Measurements from ENCODE around the gene ZNHIT6. TPM values are rescaled to one million over a fixed set of nuclear protein-coding genes. Genes with fewer than 3 reads are reported as not detected.
"Not testable (repeated sequence)": the region's sequence is repeated elsewhere in the genome, so short reads cannot be mapped to it uniquely, and the experiment has no call there.

ZNHIT6 gene
- total and polyA plus RNA-seq, 2 of the 8 experiments (the other 6 are each of a cell fraction or from before 2014, with no cell fraction given) = 5.9 to 17.2 TPM

DNA sequence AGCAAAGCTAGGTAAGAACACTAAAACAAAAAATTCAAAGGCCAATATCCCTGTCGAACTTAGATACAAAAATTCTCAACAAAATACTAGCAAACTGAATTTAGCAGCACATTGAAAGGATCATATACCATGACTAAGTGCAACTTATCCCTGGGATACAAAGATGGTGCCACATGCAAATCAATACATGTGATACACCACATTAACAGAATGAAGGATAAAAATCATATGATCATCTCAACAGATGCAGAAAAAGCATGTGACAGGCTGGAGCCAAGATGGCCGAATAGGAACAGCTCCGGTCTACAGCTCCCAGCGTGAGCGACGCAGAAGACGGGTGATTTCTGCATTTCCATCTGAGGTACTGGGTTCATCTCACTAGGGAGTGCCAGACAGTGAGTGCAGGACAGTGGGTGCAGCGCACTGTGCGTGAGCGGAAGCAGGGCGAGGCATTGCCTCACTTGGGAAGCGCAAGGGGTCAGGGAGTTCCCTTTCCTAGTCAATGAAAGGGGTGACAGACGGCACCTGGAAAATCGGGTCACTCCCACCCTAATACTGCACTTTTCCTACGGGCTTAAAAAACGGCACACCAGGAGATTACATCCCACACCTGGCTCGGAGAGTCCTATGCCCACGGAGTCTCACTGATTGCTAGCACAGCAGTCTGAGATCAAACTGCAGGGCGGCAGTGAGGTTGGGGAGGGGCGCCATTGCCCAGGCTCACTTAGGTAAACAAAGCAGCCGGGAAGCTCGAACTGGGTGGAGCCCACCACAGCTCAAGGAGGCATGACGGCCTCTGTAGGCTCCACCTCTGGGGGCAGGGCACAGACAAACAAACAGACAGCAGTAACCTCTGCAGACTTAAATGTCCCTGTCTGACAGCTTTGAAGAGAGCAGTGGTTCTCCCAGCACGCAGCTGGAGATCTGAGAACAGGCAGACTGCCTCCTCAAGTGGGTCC lies 66.4 kb downstream of the ZNHIT6 start:
- Histone ChIP-seq H3K4me2 (ENCODE audit: insufficient read depth in 1 of 2, low read depth in 2 of 2, low read length in 2 of 2) (peak overlapping the region; percentile 41 to 51; a peak in 3 of 4 replicates), H3K4me3 (ENCODE audit: extremely low read depth in 1 of 4, insufficient read depth in 2 of 4, low read depth in 3 of 4, low read length in 4 of 4) (peak overlapping the region in 2 of 4 experiments; percentile 33 to 43; a peak in 2 of 8 replicates)
- H3K23me2 ChIP-seq (ENCODE audit: low read depth, low read length); H3K4ac ChIP-seq (replicated peaks; ENCODE audit: insufficient read length, low read depth, low read length); FAIRE-seq; H3K79me2 ChIP-seq (ENCODE audit: control insufficient read depth in 1 of 2, insufficient read depth in 2 of 2, low read length in 2 of 2); H4K20me1 ChIP-seq (replicated peaks in 1 of 2; ENCODE audit: control insufficient read depth in 1 of 2, insufficient read depth in 2 of 2, low read length in 2 of 2); H3K23ac ChIP-seq (ENCODE audit: insufficient read length); H3K18ac ChIP-seq (ENCODE audit: extremely low read depth, low read length); H2BK120ac ChIP-seq (replicated peaks; ENCODE audit: low read depth, low read length); CTCF ChIA-PET (ENCODE audit: partially characterized antibody); H3K9me3 ChIP-seq (ENCODE audit: insufficient read depth in 2 of 2, low read depth in 1 of 2, low read length in 1 of 2); H3K27me3 ChIP-seq (replicated peaks in 1 of 4; ENCODE audit: control insufficient read depth in 3 of 4, extremely low read depth in 1 of 4, insufficient read depth in 3 of 4, low read length in 3 of 4); H4K8ac ChIP-seq (ENCODE audit: extremely low read depth, insufficient read depth, low read length); H3K27ac ChIP-seq (ENCODE audit: low read depth, low read length); H2AFZ ChIP-seq (ENCODE audit: low read length); H3K36me3 ChIP-seq (ENCODE audit: control insufficient read depth in 2 of 4, insufficient read depth in 4 of 4, low read length in 3 of 4); H3K79me1 ChIP-seq (ENCODE audit: low read depth, low read length); H3K56ac ChIP-seq (replicated peaks; ENCODE audit: insufficient read length, low read depth, low read length); H3K4me1 ChIP-seq (replicated peaks in 1 of 4; ENCODE audit: control insufficient read depth in 3 of 4, insufficient read depth in 4 of 4, low read length in 3 of 4); H2AK5ac ChIP-seq (ENCODE audit: low read depth, low read length); H3K9ac ChIP-seq (replicated peaks in 1 of 4; ENCODE audit: extremely low read depth in 1 of 4, low read depth in 3 of 4, low read length in 3 of 4); H2BK12ac ChIP-seq (ENCODE audit: low read depth, low read length); H2BK20ac ChIP-seq (ENCODE audit: low read length); H3K14ac ChIP-seq (ENCODE audit: insufficient read length); H4K91ac ChIP-seq (replicated peaks; ENCODE audit: insufficient read length, low read length); H4K5ac ChIP-seq (ENCODE audit: insufficient read length, low read depth, low read length); H2BK5ac ChIP-seq (ENCODE audit: low read depth, low read length); H2BK15ac ChIP-seq (ENCODE audit: low read length): not testable (repeated sequence)
- POLR2A ChIA-PET (ENCODE audit: partially characterized antibody) = interaction anchor here (0.6 to 1.9 kb wide), 6 partner anchors 13 to 60 kb away, joined by 3 to 14 read pairs (median 4); partner anchors contain the start of gene CCN1
- 78% methylated on average over 23 of the region's 24 CpGs; no CpG with 5 or more reads in 1 of the 2 experiments for WGBS, 2 experiments (ENCODE audit: extremely low coverage in 1 of 2, insufficient coverage in 1 of 2, insufficient read length in 1 of 2, insufficient replicate concordance in 2 of 2, low coverage in 1 of 2, low lambda C conversion rate in 2 of 2, missing lambda C conversion rate in 1 of 2)
- peak in 1 of 2 experiments; percentile 61 for DNase-seq (ENCODE audit: low read depth in 1 of 2, low spot score in 2 of 2)
- TF ChIP-seq YY1 (IDR thresholded peaks at IDR 0.05; ENCODE audit: low read depth, low read length) (0 out of 2 replicates have a peak, but pooled peaks have one; percentile 16), RBBP5 (IDR thresholded peaks at IDR 0.05; ENCODE audit: borderline replicate concordance, low read depth, low read length) (0 out of 2 replicates have a peak, but pooled peaks have one; percentile 29)
